NCI-H446 (cell line): ENCODE measurements around the gene PCBP3.
"Not testable (repeated sequence)": the region's sequence is repeated elsewhere in the genome, so short reads cannot be mapped to it uniquely, and the experiment has no call there.

Experiments used
- DNase-seq, 2 experiments: peaks; one replicate each; lab custom pipeline; 2025; lab: John Stamatoyannopoulos, UW

PCBP3 gene

GRCh38 chr21:45894906-45895777, 251.6 kb downstream of the PCBP3 start:
- DNase-seq: no peak

GRCh38 chr21:45895778-45896370, 252.3 kb downstream of the PCBP3 start:
- DNase-seq: no peak

GRCh38 chr21:45896431-45896830, 252.9 kb downstream of the PCBP3 start:
- DNase-seq: not testable (repeated sequence)

GRCh38 chr21:45897191-45898027, 253.9 kb downstream of the PCBP3 start:
- no peak for DNase-seq

GRCh38 chr21:45898028-45898350, 254.5 kb downstream of the PCBP3 start:
- DNase-seq: no peak

- no peak for DNase-seq
These were observed 255.3 kb downstream of the PCBP3 start for GRCh38 chr21:45898781-45899180.

GRCh38 chr21:45899317-45900033, 255.9 kb downstream of the PCBP3 start:
- no peak for DNase-seq

GRCh38 chr21:45900034-45900868, 256.7 kb downstream of the PCBP3 start:
- DNase-seq: no peak

GRCh38 chr21:45901061-45901690, 257.7 kb downstream of the PCBP3 start:
- DNase-seq: no peak

- DNase-seq: no peak
These were observed 258.9 kb downstream of the PCBP3 start for GRCh38 chr21:45902292-45902995.

- DNase-seq: no peak
These were observed 261.7 kb downstream of the PCBP3 start for GRCh38 chr21:45905196-45905595.

GRCh38 chr21:45906196-45906805, 262.8 kb downstream of the PCBP3 start:
- no peak for DNase-seq

GRCh38 chr21:45906859-45907258, 263.3 kb downstream of the PCBP3 start:
- no peak for DNase-seq

GRCh38 chr21:45908536-45909237, 265.2 kb downstream of the PCBP3 start:
- no peak for DNase-seq

GRCh38 chr21:45909238-45909988, 265.9 kb downstream of the PCBP3 start:
- DNase-seq: no peak

- no peak for DNase-seq
These were observed 266.6 kb downstream of the PCBP3 start for GRCh38 chr21:45910155-45910547.

- DNase-seq: peak in 1 of 2 experiments; percentile 10
These were observed 267.2 kb downstream of the PCBP3 start for GRCh38 chr21:45910548-45911221.
